NCI-H146 (cell line): ENCODE data around the gene NPPB.
A peak's percentile ranks its signal among the peaks of the same experiment; 100 is the strongest.
"Not testable (repeated sequence)": the region's sequence is repeated elsewhere in the genome, so short reads cannot be mapped to it uniquely, and the experiment has no call there.

Experiments used
- DNase-seq: peaks from one replicate; lab custom pipeline; 2025; lab: John Stamatoyannopoulos, UW

NPPB gene

GRCh38 chr1:11858613-11858967 lies at the start of gene NPPB:
Gene NPPB, minus strand, starts transcription at chr1:11858945. Its CDS starts 112 bp downstream, at chr1:11858833.
- no peak for DNase-seq

GRCh38 chr1:11908095-11908675 lies 49.4 kb upstream of the NPPB start:
- DNase-seq = peak; percentile 96

GRCh38 chr1:11907275-11908094 lies 48.7 kb upstream of the NPPB start:
- peak; percentile 92 for DNase-seq

DNA sequence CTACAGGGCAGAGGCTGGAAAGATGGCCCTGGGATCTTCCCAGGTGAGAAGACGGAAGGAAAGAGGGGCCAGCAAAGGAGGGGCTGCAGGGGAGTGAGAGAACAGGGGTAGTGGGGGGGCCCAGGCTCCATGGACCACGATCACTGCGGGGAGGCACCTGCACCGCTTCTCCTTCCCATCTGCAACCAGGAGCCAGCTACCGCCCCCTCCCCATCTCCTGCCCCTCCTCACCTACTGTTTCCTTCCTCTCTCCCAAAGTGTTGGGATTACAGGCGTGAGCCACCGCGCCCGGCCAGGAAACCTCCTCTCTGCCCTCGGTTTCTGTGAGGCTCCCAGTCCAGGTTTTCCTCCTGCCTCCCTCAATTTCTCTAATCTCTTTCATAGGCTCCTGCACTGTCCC lies 48.1 kb upstream of the NPPB start:
- no peak for DNase-seq

GRCh38 chr1:11904978-11905377 lies 46.2 kb upstream of the NPPB start:
- no peak for DNase-seq

DNA sequence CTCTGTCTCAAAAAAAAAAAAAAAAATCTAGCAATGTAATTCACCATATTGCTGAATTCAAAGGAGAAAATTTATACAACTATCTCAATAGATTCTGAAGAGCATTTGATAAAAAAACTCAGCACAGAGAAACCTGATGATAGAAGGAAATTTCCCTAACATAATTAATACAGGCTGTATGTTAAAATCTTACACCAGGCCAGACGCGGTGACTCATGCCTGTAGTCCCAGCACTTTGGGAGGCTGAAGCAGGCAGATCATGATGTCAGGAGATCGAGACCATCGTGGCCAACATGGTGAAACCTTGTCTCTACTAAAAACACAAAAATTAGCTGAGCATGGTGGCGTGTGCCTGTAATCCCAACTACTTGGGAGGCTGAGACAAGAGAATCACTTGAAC lies 45.4 kb upstream of the NPPB start:
- DNase-seq = not testable (repeated sequence)

GRCh38 chr1:11903210-11903609 lies 44.5 kb upstream of the NPPB start:
- no peak for DNase-seq

DNA sequence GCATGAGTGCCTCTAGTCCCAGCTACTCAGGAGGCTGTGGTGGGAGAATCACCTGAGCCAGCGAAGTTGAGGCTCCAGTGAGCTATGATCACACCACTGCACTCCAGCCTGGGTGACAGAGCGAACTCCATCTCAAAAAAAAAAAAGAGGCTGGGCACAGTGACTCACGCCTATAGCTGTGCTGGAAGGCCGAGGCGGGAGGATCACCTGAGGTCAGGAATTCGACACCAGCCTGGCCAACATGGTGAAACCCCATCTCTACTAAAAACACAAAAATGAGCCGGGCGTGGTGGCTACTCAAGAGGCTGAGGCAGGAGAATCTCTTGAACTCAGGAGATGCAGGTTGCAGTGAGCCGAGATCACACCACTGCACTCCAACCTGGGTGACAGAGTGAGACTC lies 42.7 kb upstream of the NPPB start:
- not testable (repeated sequence) for DNase-seq

- no peak for DNase-seq
Measured at GRCh38 chr1:11898831-11899467, 40.2 kb upstream of the NPPB start.

- no peak for DNase-seq
Measured at GRCh38 chr1:11898086-11898785, 39.5 kb upstream of the NPPB start.

DNA sequence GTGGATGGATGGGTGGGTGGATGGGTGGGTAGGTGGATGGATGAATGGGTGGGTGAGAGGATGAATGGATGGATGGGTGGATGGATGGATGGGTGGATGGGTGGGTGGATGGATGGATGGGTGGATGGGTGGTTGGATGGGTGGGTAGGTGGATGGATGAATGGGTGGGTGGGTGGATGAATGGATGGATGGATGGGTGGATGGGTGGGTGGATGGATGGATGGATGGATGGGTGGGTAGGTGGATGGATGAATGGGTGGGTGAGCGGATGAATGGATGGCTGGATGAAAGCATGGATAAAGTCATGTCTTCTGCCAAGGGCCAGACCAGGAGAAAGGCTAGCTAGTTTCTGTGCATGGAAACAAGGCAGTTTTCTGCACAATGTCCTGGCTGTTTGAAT lies 35.8 kb upstream of the NPPB start:
- not testable (repeated sequence) for DNase-seq

GRCh38 chr1:11893907-11894251 lies 35.1 kb upstream of the NPPB start:
- DNase-seq = peak; percentile 63

- no peak for DNase-seq
Measured at GRCh38 chr1:11891433-11892186, 32.9 kb upstream of the NPPB start.

- no peak for DNase-seq
Measured at GRCh38 chr1:11888877-11889208, 30.1 kb upstream of the NPPB start.

DNA sequence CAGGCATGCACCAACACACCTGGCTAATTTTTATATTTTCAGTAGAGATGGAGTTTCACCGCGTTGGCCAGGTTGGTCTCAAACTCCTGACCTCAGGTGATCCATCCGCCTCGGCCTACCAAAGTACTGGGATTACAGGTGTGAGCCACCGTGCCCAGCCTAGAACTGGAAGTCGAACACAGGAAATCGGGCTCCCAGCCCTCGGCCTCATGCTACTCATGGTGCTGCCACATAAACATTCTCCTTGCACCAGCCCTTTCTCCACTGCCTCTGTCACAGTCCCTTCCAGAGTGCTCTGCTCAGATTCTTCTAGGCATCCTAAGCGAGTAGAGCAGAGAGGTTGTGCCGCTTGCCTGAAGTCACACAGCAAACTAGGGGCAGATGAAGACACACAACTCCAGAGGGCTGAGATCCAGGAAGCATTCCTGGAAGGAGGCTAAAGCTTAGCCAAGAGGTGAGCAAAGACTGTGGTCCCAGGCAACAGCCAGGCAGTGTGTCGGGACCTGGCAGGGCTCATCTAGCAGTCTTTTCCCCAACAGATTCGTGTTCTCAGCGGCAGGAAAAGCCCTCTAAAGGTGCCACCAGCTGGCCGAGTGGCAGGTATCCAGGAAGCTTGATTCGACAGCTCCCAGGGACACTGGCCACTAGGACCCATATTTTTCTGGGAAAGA lies 29.6 kb upstream of the NPPB start:
- DNase-seq = no peak

DNA sequence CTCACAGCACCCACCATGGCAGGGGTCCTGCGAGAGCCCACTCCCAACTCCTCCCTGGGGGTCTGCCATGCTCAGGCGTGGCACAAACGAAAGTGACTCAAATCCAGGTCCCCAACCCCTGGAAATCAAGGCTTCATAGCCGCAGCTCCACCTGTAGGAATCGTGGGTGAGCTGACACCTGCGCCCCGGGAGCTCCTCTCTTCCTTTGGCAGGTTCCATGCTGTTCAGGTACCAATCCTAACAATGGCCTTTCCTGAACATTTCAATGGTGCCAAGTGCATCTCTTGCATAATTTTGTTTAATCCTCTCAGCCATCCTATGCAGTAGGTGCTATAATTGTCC lies 28.9 kb upstream of the NPPB start:
- no peak for DNase-seq

GRCh38 chr1:11886986-11887665 lies 28.4 kb upstream of the NPPB start:
- DNase-seq = no peak

DNA sequence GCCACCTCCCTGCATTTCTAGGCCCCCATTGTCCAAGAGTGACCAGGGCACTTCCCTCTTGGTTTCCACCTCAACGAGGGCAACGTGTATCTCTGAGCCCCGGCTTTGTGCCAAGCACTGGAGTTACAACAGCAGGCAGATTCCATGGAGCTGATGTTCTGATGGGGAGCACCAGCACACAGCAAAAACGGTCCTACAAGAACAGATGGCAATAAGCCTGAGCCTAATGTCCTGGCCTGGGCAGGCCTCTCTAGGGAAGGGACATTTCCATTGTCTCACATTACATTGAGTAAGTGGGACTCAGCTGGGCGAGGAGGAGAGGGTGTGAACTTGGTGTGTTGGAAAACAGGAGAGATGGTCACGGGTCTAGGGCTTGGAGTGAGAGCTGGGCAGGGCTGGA lies 27.2 kb upstream of the NPPB start:
- no peak for DNase-seq

- DNase-seq = peak; percentile 75
Measured at GRCh38 chr1:11882814-11883538, 24.2 kb upstream of the NPPB start.

- no peak for DNase-seq
Measured at GRCh38 chr1:11881749-11882441, 23.1 kb upstream of the NPPB start.
